Endothelial cell of umbilical vein (primary cell): ENCODE measurements around the gene NSD2. TPM values are rescaled to one million over a fixed set of nuclear protein-coding genes. Genes with fewer than 3 reads are reported as not detected.

Experiments
- BruUV-seq: library from RNA; stranded (reverse); fragments of 400-500 nt; replicated peaks from 2 replicates; lab custom pipeline; 2021; lab: Mats Ljungman, UMichigan
- CTCF ChIA-PET: fragments of 300-600, 350-600 bp; sonication (Branson Sonifier 250); formaldehyde crosslinking; loops from one replicate; lab custom pipeline; 2021; ENCODE audit warnings: antibody characterized with exemption, inconsistent platforms; lab: Charles Lee
- POLR2A ChIA-PET: fragments of 300-600, 350-600 bp; sonication (Branson Sonifier 250); formaldehyde crosslinking; loops from one replicate; lab custom pipeline; 2021; ENCODE audit warnings: antibody characterized with exemption, inconsistent platforms; lab: Charles Lee
- DNase-seq: peaks from one replicate; pipeline ENCODE4 v3.0.0-alpha.2; 2011; ENCODE audit warnings: low read depth, low spot score
- FAIRE-seq: peaks from 2 replicates; lab custom pipeline; 2011; peaks lifted over from hg19 to GRCh38; lab: Jason Lieb, UNC
- H2AFZ ChIP-seq: 2 replicates; pipeline ENCODE4 v1.6.0; 2012; ENCODE audit warnings: low read depth, low read length, control low read depth, inconsistent platforms
- H3K27ac ChIP-seq: 2 replicates; pipeline ENCODE4 v1.5.1; 2011; ENCODE audit warnings: low read depth, mild to moderate bottlenecking, control low read depth, low read length, moderate library complexity; ENCODE audit not compliant: insufficient read depth
- H3K27me3 ChIP-seq, 2 experiments: 2 replicates each; pipeline versions ENCODE4 v1.6.0 to v1.6.1; 2011; ENCODE audit warnings: low read length in 2 of 2, mixed read lengths in 1 of 2; ENCODE audit not compliant: control insufficient read depth in 2 of 2, insufficient read depth in 2 of 2
- H3K36me3 ChIP-seq, 2 experiments: 2 replicates in 1 of 2; 3 replicates in 1 of 2; pipeline ENCODE4 v1.5.1; 2011; ENCODE audit warnings: low read length in 2 of 2, mild to moderate bottlenecking in 1 of 2, moderate library complexity in 1 of 2; ENCODE audit not compliant: control insufficient read depth in 2 of 2, insufficient read depth in 2 of 2; ENCODE audit errors: extremely low read depth in 1 of 2
- H3K4me1 ChIP-seq: 3 replicates; pipeline ENCODE4 v1.5.1; 2011; ENCODE audit warnings: mild to moderate bottlenecking, low read length; ENCODE audit not compliant: control insufficient read depth, insufficient read depth; ENCODE audit errors: extremely low read depth
- H3K4me2 ChIP-seq: 2 replicates; pipeline ENCODE4 v1.6.1; 2011; ENCODE audit warnings: low read length, control low read depth, mixed read lengths; ENCODE audit not compliant: insufficient read depth
- H3K4me3 ChIP-seq, 3 experiments: fragments of 200-600 bp in 1 of 3; sonication (generic), shearing (Covaris generic) in 1 of 3; replicated peaks in 1 of 3; 2 replicates each; pipeline ENCODE4 v1.5.1; 2011 to 2016; ENCODE audit warnings: control low read depth in 3 of 3, low read length in 3 of 3, mild to moderate bottlenecking in 2 of 3, inconsistent platforms in 1 of 3, low read depth in 1 of 3, moderate library complexity in 1 of 3; ENCODE audit not compliant: insufficient read depth in 1 of 3
- H3K79me2 ChIP-seq: 2 replicates; pipeline ENCODE4 v1.6.0; 2012; ENCODE audit warnings: low read length, inconsistent platforms; ENCODE audit not compliant: control insufficient read depth, insufficient read depth
- H3K9ac ChIP-seq: replicated peaks from 2 replicates; pipeline ENCODE3; 2011; ENCODE audit warnings: low read length, control low read depth; ENCODE audit not compliant: insufficient read depth; ENCODE audit errors: extremely low read depth
- H3K9me1 ChIP-seq: replicated peaks from 3 replicates; pipeline ENCODE4 v1.6.0; 2011; ENCODE audit warnings: mild to moderate bottlenecking, low read length; ENCODE audit not compliant: control insufficient read depth, insufficient read depth; ENCODE audit errors: extremely low read depth
- H3K9me3 ChIP-seq: replicated peaks from 2 replicates; pipeline ENCODE4 v1.5.1; 2012; ENCODE audit warnings: low read length, inconsistent platforms; ENCODE audit not compliant: control insufficient read depth, insufficient read depth
- H4K20me1 ChIP-seq: replicated peaks from 2 replicates; pipeline ENCODE3; 2011; ENCODE audit warnings: mild to moderate bottlenecking, low read length; ENCODE audit not compliant: control insufficient read depth, insufficient read depth; ENCODE audit errors: extremely low read depth
- CTCF ChIP-seq, 2 donors: IDR thresholded peaks; 1 replicate in 1 of 2; 2 replicates in 1 of 2; pipeline ENCODE4 v1.5.1; 2011; ENCODE audit warnings: low read length in 2 of 2, mild to moderate bottlenecking in 2 of 2, moderate library complexity in 2 of 2, control low read depth in 1 of 2, inconsistent platforms in 1 of 2, low read depth in 1 of 2; ENCODE audit not compliant: insufficient read depth in 1 of 2; ENCODE audit errors: extremely low read depth in 1 of 2
- FOS ChIP-seq: IDR thresholded peaks from 2 replicates; pipeline ENCODE4 v1.6.1; 2011; ENCODE audit warnings: mild to moderate bottlenecking, low read length, moderate library complexity, borderline replicate concordance; ENCODE audit not compliant: insufficient read depth
- JUN ChIP-seq: IDR thresholded peaks from 2 replicates; pipeline ENCODE4 v1.6.1; 2011; ENCODE audit warnings: borderline replicate concordance, low read depth; ENCODE audit not compliant: insufficient read length, insufficient read depth
- MAX ChIP-seq: IDR thresholded peaks from 2 replicates; pipeline ENCODE4 v1.6.1; 2011; ENCODE audit not compliant: insufficient read depth, insufficient read length
- POLR2A ChIP-seq: IDR thresholded peaks from 2 replicates; pipeline ENCODE4 v1.6.1; 2012; ENCODE audit warnings: low read depth, mild to moderate bottlenecking, control low read depth, low read length
- POLR2AphosphoS5 ChIP-seq: IDR thresholded peaks from 2 replicates; pipeline ENCODE4 v1.6.1; 2012; ENCODE audit warnings: low read depth, mild to moderate bottlenecking, control low read depth, low read length, moderate library complexity; ENCODE audit not compliant: insufficient read depth
- dilution Hi-C: fragments of 300-500 bp; cut with MboI; formaldehyde crosslinking; loops from one replicate; pipeline ENCODE4 v1.15.0; 2019; ENCODE audit warnings: low sequenced_read_pairs; ENCODE audit not compliant: extremely low pct_ligation_motif_present
- intact Hi-C: fragments of 100-400 bp; cut with micrococcal nuclease; formaldehyde crosslinking; loops from one replicate; pipeline ENCODE4 v1.10.0; 2022
- polyA plus RNA-seq, 4 experiments: library from polyadenylated mRNA; depleted of rRNA in 3 of 4; stranded (reverse) in 3 of 4; unstranded in 1 of 4; fragments of >200 nt; gene quantifications; 2 replicates each; pipeline versions ENCODE4 v1.2.1 to v1.2.3, GENCODE V29; 2011 to 2012; ENCODE audit warnings: missing spikeins in 1 of 4
- total RNA-seq: library from RNA; stranded (reverse); gene quantifications from 2 replicates; pipeline ENCODE4 v1.2.3, GENCODE V29; 2021

The NSD2 gene
- total and polyA plus RNA-seq, 2 donors (not counting 3 experiments of a cell fraction or from before 2014, with no cell fraction given), result 31.3 to 171 TPM

GRCh38 chr4:1871471-1872021 lies 353 bp downstream of the NSD2 start:
- POLR2A ChIA-PET, result no interaction called here
- peak overlapping the region; percentile 86 for H3K9ac ChIP-seq
- peak overlapping the region; percentile 59 for H3K27ac ChIP-seq
- H3K36me3 ChIP-seq, result no peaks in the 10 kb centered on the region
- no peak overlapping the region for H2AFZ ChIP-seq
- H3K4me2 ChIP-seq, result no peak overlapping the region
- dilution Hi-C loops (no loop called here), intact Hi-C loops (no loop called here)
- no peaks in the 10 kb centered on the region for H3K9me3 ChIP-seq
- H3K9me1 ChIP-seq, result no peaks in the 10 kb centered on the region
- no TSS peak for BruUV-seq
- no peaks in the 10 kb centered on the region for H3K27me3 ChIP-seq
- peaks cover 49% of the 10 kb centered on the region for H3K79me2 ChIP-seq
- peaks cover 17% of the 10 kb centered on the region for H3K4me1 ChIP-seq
- peak; percentile 23 for TF ChIP-seq POLR2AphosphoS5
- TF ChIP-seq FOS, result no peak
- FAIRE-seq (no peak), DNase-seq (peak; percentile 35)
- CTCF ChIA-PET, result no interaction called here
- peak overlapping the region; percentile 32 to 86 (median 78) for H3K4me3 ChIP-seq
- peaks cover 3% of the 10 kb centered on the region for H4K20me1 ChIP-seq

GRCh38 chr4:1872870-1873269 lies 1.7 kb downstream of the NSD2 start:
- peak overlapping the region; percentile 96 for H3K4me2 ChIP-seq
- H3K27ac ChIP-seq, result peak overlapping the region; percentile 59
- no peak overlapping the region for H2AFZ ChIP-seq
- H3K9me1 ChIP-seq, result no peaks in the 10 kb centered on the region
- TSS peak; percentile 87 for BruUV-seq
- POLR2A ChIA-PET, result no interaction called here
- DNase-seq (peak; percentile 67), FAIRE-seq (peak; percentile 87)
- no peaks in the 10 kb centered on the region for H3K27me3 ChIP-seq
- CTCF ChIA-PET, result interaction anchor here (1.2 to 4.8 kb wide), 4 partner anchors 14 to 38 kb away, joined by 3 to 28 read pairs (median 6); no protein-coding TSS in a partner anchor
- H3K9ac ChIP-seq, result peak overlapping the region; percentile 86
- peaks cover 7% of the 10 kb centered on the region for H4K20me1 ChIP-seq
- intact Hi-C loops (loop anchor here (1.0 kb wide), 1 partner anchor 37 kb away; no protein-coding TSS in a partner anchor), dilution Hi-C loops (no loop called here)
- H3K4me3 ChIP-seq, result peak overlapping the region in 2 of 3 experiments; percentile 74 to 95
- H3K4me1 ChIP-seq, result peaks cover 17% of the 10 kb centered on the region
- H3K36me3 ChIP-seq, result no peaks in the 10 kb centered on the region
- peaks cover 62% of the 10 kb centered on the region for H3K79me2 ChIP-seq
- no peaks in the 10 kb centered on the region for H3K9me3 ChIP-seq
- TF ChIP-seq JUN (peak; percentile 46), CTCF (IDR thresholded peaks at IDR 0.05; ENCODE audit: extremely low read depth in 1 of 2, insufficient read depth in 1 of 2, low read depth in 1 of 2, low read length in 2 of 2) (no peak), POLR2A (peak; percentile 76), FOS (peak; percentile 67), POLR2AphosphoS5 (peak; percentile 62), MAX (no peak)
